EL (cell line): ENCODE measurements around the gene NRG3.
A peak's percentile ranks its signal among the peaks of the same experiment; 100 is the strongest.
"Not testable (repeated sequence)": the region's sequence is repeated elsewhere in the genome, so short reads cannot be mapped to it uniquely, and the experiment has no call there.

Experiments used
- DNase-seq: peaks from one replicate; pipeline ENCODE4 v3.0.0-alpha.2; 2016

The NRG3 gene

DNA sequence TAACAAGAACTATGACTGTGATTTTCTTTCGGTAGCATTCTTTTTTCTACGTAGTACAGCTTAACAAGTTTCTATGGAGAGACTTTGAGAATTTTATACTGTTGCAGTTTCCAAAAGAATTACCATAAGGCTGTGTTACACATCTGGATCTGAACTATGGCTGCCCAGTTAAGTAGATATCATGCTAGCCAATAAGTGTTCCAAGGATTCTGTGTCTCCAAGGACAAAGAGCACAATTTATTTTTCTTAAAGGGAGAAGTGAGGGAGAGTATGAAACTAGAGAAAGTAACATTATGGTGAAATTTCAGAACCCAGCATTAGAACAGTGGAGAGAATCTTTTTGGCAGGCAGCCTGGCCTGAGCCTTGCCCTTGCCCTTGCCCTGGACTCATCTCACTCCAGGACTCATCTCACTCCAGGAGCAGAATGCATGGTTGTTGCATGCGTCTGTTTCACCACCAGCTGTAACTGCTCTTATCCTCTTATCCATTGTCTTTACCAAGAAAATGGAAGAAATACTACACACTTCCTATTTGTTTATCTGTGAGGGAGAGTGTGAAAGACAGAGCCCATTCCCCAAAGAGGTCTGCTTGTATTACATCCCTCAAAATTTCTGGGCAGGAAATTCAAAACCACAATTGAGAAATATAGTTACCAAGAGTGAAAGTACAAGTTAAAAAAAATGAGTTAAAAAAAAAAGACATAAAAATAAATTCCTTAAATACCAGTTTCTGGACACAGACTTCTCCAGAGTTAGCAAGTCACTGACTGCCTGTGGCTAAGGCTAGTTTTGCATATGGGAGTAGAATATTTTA is 1067.5 kb downstream of the NRG3 start:
- DNase-seq = peak; percentile 48

DNA sequence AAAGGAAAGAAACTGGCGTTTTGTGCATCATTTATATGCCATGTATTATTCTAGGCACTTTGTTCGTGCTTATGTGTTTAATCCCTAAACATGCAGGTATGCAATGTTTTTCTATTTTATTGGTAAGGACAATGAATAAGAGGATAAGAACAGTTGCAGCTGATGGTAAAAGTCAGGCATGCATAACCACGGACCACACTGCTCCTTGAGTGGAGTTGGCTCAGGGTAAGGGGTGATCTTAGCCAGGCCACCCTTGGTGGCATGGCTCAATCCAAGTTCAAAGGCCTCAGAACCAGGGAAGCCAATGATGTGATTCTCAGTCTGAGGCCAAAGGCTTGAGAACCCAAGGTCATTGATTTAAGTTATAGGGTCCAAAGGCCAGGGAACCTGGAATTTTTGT is 1068.1 kb downstream of the NRG3 start:
- no peak for DNase-seq

DNA sequence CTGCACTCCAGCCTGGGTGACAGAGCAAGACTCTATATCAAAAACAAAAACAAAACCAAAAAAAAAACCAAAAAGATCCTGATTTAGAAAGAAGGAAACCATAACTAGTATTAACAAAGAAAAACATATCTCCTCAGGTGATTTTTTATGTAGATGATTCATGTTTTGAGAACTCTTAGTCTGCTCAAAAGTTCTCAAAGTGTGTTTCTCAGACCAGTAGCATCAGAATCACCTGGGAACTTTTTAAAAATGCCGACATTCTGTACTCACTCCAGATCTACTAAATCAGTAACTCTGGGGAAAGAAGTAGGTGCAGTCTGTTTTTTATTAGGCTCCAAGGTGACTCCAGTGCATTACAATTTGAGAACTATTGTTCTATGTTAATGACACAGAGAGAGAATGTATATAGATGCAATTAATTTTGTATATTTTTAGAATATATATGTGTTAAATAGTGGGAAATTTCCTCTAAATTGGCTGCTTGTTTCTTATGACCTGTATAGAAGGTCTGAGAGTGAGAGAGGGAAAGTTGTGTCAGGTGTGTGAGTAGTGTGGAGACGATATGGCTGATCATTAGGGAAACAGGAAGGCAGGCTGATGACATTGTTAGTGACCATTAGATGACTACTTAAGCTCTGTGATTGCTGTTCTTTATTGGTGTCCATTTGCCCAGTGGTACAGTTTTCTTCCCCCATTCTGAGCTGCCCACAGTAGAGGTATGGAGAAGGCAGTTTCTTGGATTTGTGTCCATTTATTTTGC is 1075.0 kb downstream of the NRG3 start:
- DNase-seq = no peak

DNA sequence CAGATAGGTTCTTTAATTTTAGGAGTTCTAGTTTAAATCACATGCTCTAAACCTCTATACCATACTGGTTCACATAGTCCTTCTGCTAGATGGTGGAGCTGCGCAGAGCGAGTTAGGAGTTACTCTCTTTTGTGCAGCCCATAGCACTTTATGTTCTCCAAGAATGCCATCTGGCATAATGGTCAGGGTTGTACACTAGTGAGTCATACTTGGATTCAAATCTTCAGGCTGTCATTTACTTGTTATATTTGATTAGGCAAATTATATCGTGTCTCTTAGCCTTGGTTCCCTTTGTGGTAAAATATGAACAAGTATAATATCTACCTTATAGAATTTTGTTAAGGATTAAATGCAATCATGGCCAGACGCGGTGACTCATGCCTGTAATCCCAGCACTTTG is 1078.3 kb downstream of the NRG3 start:
- DNase-seq = no peak

DNA sequence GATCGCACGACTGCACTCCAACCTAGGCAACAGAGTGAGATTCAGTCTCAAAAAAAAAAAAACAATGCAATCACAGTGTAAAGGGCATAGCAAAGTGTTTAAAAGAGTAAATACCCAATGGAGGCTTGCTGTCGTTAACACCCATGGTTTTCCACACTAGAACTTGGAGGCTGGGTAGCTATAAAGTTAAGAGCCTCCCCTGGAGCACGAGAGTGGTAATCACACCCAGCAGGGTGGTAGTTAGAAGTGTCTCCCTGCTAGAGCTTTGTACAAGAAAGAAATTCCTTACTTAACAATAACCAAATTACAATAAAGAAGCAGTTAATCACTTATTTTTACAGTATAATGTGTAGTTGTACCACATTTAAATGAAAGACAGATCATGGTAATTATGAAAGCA is 1078.9 kb downstream of the NRG3 start:
- DNase-seq = no peak

DNA sequence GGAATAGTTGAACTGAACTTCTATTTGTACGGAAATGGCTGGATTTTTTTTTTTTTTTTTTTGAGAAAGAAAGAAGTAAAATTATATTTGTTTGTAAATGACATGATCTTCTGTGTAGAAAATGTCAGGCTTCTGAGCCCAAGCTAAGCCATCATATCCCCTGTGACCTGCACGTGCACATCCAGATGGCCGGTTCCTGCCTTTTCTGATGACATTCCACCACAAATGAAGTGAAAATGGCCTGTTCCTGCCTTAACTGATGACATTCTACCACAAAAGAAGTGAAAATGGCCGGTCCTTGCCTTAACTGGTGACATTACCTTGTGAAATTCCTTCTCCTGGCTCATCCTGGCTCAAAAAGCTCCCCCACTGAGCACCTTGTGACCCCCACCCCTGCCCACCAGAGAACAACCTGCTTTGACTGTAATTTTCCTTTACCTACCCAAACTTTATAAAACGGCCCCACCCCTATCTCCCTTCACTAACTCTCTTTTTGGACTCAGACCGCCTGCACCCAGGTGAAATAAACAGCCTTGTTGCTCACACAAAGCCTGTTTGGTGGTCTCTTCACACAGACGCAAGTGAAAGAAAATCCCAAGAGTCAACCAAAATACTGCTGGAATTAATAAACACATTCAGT is 1085.5 kb downstream of the NRG3 start:
- DNase-seq = not testable (repeated sequence)

DNA sequence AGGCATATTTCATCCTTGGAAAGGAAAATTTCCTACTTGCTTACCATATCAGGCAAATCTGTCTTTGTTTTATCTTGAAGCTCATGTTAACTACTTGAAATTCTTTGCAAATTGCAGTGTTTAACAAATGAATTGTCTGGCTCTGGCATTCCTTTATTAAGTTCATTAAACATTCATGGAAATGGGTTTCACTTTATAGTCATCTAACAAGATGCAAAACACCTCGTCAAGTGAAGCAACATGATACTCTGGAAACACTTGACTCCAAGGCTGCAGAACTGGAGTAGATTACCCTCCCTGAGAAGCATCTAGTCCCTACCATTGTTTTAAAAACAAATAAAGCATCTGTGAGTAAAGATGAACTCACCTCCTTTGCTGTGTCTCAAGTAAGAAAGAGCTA is 1086.9 kb downstream of the NRG3 start:
- no peak for DNase-seq

DNA sequence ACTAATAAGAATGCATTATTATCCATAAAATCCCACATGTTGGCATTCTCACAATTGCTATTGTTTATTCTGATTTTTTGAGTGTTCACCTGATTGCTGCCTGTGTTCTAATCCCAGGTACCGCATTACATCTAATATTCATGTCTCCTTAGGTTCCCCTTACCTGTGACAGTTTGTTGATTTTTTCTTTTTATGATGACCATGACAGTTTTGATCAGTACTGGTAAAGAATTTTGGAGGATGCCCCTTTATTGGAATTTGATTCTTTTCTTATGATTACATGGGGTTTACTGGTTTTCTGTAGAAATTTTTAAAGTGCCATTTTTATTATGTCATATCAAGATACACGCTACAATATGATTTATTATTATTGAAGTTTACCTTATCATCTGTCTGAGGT is 1091.1 kb downstream of the NRG3 start:
- no peak for DNase-seq

DNA sequence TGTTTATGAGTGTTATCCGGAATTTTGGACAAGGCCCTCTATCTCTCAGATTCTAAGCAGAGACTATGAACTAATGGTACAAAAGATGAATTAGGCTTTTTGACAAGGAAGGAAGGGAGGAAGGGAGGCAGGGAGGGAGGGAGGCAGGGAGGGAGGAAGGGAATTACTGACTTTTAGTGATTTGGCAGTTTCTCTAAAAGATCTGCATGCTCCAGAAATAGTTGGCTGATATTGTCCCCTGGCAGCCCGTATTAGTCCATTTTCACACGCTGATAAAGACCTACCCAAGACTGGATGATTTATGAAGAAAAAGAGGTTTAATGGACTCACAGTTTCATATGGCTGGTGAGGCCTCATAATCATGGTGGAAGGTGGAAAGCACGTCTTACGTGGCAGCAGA is 1093.5 kb downstream of the NRG3 start:
- no peak for DNase-seq

DNA sequence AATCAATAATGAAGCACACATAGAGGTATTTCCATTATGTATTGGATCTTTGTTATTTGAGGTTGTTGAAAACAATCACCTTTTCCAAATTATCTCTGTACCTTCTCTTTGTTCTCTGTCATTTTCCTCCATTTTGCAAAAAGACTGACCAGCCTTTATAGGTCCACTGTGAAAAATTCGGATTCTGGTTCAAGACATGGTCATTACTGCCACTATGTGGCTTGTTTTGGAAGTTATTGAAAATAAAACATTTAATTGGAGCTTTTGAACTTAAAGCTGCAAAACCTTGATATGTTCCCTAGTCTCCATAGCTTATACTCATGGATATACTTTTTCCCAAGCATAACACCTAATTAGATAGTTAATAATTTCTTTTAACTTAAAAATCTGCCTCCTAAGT is 1094.4 kb downstream of the NRG3 start:
- DNase-seq = peak; percentile 4

DNA sequence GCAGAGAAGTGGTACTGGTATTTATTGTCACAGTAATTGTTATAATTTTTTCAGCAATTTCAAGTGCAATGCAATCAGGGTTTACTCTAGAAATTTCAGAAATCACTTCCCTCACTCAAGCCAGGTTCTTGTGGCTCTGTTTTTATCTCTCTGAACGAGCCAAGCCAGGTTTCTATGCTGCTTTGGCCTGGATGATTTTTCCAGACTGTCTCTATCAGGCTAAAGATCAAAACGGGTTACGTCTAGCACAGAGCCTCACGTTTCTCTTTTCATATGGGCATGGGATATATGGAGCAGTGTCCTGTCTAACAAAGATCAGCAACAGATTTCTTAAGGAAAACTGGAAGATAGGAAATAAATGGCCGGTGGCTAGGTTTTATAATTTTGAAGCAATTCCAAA is 1105.3 kb downstream of the NRG3 start:
- no peak for DNase-seq

DNA sequence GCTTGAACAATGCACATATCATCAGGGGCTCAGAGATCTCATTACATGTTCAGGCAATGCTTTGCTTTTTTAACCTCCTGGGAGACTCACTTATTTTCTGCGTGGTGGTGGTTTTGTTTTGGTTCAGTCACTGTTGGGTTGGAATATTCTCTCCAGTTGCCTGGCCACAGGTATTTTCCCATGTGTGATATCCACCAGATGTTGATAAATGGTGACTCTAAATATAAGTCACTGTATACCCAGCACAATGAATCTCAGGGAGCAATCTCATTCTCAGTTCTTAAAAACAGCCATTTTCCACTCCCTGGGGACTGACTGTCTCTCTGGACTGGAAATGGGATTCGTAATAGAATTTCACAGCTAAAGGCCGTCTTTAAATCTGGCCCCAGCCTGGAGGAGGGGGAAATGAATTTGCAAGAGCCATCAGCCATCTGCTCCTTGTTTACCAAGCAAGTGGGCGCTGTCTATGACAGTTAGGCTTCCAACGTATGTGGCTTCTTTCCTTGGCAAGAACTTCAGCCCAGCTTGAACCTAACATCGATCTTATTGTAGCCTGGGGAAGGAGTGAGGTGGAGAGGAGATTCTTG is 1106.2 kb downstream of the NRG3 start:
- DNase-seq = peak; percentile 46

DNA sequence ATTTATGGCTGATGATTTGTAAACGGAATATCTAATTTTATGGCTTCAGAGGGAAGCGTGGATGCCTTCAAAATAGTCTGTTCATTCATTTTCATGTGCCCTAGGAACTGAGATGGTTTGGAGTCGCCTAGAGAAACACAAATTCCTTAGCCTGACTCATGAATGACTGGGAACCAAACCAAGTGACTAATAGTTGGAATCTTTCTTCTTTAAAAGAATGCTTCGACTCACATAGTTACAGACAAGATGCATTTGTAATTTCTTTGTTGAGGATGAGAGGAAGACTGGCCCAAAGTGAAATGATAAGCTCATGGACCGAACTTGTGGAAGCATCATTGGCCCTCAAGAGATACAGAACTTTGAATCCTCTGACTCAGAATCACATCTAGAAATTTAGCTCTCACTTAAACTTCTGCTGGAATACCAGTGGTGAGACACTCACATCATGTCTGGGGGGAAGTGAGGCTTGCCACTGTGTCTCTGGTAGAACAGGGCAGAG is 1107.2 kb downstream of the NRG3 start:
- peak; percentile 89 for DNase-seq

DNA sequence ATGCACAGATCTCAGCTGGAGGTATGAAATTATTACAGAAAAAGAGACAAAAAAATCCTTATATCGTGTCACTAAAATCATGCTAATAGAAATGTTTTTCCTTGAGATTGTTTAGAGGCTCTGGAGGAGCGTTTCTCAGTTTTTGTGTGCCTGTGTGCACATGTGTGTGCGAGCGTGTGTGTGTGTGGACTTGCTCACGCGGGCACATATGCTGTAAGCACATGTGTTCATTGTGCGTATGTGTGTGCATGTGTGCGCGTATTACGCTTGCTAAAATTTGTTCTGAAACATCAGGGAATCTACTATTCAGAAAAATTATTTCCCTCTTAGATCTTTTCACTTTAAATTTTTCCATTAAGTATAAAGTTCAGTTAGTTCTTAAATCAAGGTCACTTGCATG is 1111.2 kb downstream of the NRG3 start:
- no peak for DNase-seq

DNA sequence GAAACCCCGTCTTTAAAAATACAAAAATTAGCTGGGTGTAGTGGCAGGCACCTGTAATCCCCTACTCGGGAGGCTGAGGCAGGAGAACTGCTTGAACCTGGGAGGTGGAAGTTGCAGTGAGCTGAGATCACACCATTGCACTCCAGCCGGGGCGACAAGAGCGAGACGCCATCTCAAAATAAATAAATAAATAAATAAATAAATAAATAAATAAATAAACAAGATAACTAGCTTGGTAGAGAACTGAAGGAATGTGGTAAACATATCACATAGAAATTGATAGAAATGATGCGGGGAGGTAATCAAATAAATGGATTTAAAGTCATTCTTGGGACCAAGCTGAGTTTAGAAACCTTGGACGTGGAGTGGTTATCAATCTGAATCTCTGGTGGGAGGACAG is 1131.5 kb downstream of the NRG3 start:
- DNase-seq = not testable (repeated sequence)

DNA sequence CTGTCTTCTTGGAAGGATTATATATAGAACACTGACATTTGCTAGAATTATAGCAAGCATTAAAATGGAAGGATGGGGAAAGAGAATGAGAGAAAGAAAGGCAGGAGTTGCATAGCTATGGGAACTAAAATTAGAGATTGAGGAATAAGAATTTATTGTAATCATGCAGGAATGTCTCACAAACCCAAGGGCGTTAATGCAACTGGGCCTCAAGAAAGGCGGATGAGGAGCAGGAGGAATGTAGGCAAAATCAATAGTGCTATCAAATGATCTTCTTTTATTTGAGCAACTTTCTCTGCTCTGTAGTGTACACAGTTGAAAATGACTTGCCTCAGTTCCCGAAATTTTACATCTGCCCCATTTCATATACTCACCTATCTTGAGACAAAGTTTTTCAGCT is 1132.5 kb downstream of the NRG3 start:
- no peak for DNase-seq

DNA sequence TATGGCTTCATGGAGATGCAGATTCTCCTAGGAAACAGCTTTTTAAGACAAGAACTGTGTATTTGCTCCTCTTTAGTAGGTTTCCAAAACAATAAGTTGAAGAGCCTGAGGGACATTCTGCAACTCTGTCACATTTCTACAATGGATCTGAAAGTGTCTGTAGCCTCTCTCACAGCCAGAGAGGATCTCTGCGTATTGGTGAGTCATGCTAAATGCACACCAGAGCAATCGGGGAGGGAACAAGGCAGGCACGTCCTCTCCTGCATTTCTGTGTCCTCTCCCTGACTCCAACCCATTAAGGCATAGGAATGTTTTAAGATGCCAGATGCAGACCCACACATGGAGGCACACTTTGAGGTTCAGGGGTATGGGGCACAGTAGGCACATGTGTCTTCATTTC is 1137.9 kb downstream of the NRG3 start:
- peak; percentile 40 for DNase-seq

DNA sequence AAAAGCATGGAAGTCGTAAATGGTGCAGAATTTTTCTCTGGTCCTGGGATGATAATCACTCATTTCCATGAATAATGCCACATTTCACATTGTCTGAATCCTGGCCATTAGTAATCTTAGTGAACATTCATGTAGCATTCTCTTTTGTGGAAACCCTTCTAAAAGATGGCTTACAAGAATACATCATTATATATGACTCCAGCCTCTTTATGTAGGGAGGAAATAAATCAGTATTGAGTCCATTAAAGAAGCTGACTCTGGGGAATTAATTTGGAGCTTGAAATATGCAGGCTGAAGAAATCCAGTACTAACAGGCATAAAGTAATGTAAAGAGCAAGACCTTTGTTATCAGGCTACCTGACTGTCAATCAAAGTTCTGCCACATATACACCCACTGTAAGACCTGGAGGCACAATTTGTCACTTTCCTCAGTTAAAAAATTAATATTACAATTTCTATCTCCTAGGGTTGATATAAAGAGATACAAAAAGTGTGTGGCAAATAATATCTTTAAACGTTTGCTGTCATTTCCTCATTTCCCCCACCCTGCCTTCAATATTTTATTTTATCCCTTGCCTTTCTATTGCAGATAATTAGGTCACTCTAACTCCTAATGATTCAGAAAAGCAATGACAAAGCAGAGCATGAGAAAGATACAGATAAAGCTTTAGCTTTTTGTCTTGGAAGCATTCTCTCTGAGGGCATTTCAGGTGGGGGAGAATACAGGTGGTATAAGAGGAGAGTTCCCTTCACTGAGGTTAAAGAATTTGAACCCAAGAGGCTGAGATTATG is 1142.3 kb downstream of the NRG3 start:
- DNase-seq = no peak

DNA sequence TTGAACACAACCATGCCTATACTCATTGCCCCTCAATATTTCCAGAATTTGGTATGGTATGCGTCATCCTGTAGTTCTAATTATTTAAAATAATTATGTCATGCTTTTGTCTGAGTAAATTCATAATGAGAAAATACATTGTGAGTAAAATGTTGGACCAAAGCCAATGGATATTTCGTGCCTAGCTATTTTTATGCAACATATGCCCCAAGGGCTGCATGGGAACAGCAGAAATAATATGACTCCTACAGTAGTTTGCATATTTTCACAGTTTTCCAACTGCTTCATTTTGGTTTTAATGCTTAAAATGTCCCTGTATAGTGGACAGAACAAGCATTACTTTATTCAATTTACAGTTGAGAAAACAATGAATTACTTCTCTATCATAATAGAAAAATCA is 1148.7 kb downstream of the NRG3 start:
- DNase-seq = peak; percentile 2
